CD4-positive, alpha-beta T cell treated with Interleukin-6 at 100 ng/mL for 8 hours (primary cell): ENCODE data around the gene ARFGEF2.
"Not testable (repeated sequence)": the region's sequence is repeated elsewhere in the genome, so short reads cannot be mapped to it uniquely, and the experiment has no call there.

Experiments used
- DNase-seq: peaks from one replicate; pipeline ENCODE4 v3.0.0-alpha.2; 2020; ENCODE audit warnings: mixed read lengths, low spot score

The ARFGEF2 gene

DNA sequence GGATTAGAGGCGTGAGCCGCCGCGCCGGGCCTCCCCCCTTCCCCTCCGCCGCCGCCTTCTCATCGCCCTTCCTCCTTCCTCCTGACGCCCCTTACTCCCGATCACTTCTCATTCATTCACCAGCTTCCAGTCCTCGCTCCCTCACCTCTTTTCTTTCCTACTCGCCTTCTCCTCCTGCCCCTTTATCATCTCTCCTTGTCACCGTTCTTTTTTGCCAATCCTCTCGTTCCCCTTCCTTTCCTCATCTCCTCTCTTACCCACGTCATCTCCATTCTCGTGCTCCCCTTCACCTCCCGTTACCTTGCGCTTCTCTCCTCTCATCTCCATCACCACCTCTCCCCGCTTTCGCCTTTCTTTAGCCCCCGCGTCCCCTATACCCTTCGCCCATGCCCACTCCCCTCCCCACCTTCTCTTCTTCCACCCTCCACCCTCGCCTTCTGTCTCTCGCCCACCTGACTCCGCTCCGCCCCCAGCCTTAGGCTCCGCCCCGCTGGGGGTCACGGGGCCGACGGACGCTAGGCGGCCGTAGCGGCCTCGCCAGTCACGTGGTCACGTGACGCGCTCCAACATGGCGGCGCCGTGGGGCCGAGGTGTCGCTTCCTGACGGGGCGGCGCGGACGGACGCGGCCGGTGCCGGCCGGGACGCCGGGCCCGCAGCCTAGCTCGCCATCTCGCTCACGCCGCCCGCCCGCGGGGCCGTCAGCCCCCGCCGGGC lies at the start of gene ARFGEF2:
ARFGEF2 (plus strand) TSS at position 544 of the 715 bp plus-strand sequence. CDS start 179 bp downstream, outside the sequence.
- DNase-seq = peak; percentile 87

DNA sequence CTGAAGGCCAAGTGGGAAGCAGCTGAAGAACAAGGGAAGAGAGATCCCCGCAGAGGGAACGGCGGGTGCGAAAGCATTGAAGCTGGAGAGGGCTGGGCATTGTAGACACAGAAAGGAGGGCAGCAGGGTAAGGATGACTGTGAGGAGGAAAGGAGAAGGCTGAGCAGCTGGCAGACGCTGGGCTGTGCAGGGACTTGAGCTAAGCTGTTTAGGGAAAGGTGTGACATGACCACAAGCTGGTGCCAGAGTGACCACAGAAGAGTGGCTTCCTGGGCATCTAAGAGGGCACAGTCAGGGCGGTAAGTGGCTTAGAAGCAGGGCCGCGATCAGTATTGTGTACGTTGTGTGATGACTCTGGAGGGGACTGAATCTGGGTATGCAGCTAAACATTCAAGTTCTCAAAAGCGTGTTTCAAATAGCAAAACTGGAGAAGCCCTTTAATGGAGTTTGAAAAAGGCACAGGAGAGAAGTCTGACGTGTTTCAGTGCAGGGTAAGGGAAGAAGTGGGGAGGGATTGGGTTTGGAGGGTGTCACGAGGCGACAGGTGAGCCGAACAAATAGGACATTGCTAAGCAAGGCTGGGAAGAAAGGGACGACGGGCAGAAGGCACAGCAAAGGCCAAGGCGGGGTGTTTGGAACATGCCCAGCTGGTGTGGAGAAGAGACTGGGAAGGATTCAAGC lies 46.1 kb upstream of the ARFGEF2 start:
- DNase-seq = no peak

DNA sequence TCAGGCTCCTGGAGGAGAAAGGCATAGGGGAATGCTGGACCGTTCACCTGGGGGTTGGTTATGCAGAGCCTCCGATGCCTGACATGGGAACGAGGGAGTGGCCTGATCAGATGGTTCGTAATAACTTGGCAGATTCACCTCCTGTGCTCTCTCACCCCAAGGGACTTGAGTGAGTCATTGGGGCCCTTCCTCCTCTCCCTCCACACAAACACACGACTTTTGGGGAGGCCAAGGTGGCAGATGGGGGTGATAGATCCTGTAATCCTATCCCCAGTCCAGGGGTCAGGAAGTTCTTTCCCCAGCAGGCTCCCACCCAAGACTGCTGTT lies 45.6 kb upstream of the ARFGEF2 start:
- DNase-seq = no peak

- DNase-seq = no peak
Observed at GRCh38 chr20:48877304-48877703, 44.2 kb upstream of the ARFGEF2 start.

GRCh38 chr20:48878534-48879248 lies 42.8 kb upstream of the ARFGEF2 start:
- DNase-seq = no peak

- no peak for DNase-seq
Observed at GRCh38 chr20:48879612-48880245, 41.8 kb upstream of the ARFGEF2 start.

DNA sequence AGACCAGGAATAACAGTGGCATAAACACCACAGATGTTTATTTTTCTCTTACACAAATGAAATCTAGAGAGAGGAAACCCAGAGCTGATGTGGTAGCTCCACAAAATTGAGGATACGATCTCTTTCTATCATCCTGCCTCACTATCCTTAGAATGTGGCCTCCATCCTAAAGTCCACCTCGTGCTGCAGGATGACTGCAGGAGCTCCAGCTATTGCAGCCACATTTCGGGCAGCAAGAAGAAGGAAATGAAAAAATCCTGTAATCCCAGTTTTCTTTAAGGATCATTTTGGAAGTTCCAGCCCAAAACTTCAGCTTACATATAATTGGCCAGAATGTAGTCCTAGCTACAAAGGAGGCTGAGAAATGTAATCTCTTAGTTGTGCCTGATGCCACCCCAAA lies 41.2 kb upstream of the ARFGEF2 start:
- no peak for DNase-seq

DNA sequence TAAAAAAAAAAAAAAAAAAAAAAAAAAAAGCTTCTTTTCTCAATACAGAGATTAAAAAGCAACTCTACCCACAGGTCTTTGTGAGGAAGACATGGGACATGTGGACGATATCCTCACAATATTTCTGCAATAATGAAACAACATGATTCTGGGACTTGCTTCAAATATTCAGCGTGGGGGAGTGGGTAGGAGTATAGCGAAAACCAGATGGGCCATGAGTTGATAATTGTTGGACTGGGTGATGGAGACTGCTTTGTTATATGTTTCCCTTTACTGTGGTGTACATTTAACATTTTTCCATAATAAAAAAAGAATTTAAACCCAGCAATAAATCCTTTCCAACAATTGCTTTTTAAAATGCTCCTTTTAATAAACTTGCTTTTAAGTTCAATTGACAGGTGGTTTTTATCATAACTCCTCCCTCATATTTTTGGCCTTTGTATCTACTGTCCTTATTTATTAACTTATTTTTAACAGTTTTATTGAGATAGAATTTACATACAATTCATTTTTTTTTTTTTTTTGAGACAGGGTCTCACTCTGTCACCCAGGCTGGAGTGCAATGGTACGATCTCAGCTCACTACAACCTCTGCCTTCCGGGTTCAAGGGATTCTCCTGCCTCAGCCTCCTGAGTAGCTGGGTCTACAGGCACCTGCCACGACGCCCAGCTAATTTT lies 40.4 kb upstream of the ARFGEF2 start:
- DNase-seq = no peak

DNA sequence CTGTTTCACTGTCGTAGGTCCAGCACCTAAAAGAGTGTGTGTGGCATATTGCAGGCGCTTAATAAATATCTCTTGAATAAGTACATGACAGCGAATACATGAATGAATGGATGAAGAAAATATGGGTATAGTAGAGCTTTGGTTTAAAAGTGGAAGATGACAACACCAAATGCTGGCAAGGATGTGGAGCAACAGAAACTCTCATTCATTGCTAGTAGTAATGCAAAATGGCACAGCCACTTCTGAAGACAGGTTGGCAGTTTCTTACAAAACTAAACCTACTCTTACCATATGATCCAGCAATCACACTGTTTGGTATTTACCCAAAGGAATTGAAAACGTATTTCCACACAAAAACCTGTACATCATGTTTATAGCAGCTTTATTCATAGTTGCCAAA lies 36.3 kb upstream of the ARFGEF2 start:
- DNase-seq = no peak

GRCh38 chr20:48886194-48886593 lies 35.3 kb upstream of the ARFGEF2 start:
- no peak for DNase-seq

- no peak for DNase-seq
Observed at GRCh38 chr20:48886811-48887210, 34.7 kb upstream of the ARFGEF2 start.

DNA sequence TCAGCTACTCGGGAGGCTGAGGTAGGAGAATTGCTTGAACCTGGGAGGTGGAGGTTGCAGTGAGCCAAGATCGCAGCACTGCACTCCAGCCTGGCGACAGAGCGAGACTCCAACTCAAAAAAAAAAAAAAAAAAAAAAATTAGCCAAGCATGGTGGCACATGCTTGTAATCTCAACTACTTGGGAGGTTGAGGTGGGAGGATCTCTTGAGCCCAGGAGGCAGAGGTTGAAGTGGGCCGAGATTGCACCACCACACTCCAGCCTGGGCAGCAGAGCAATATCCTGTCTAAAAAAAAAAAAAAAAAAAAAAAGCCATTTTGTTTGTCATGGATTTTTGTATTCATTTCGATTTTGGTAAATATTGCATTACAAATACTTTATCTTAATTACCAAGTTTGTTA lies 33.0 kb upstream of the ARFGEF2 start:
- DNase-seq = not testable (repeated sequence)

- DNase-seq = no peak
Observed at GRCh38 chr20:48889140-48889790, 32.2 kb upstream of the ARFGEF2 start.

DNA sequence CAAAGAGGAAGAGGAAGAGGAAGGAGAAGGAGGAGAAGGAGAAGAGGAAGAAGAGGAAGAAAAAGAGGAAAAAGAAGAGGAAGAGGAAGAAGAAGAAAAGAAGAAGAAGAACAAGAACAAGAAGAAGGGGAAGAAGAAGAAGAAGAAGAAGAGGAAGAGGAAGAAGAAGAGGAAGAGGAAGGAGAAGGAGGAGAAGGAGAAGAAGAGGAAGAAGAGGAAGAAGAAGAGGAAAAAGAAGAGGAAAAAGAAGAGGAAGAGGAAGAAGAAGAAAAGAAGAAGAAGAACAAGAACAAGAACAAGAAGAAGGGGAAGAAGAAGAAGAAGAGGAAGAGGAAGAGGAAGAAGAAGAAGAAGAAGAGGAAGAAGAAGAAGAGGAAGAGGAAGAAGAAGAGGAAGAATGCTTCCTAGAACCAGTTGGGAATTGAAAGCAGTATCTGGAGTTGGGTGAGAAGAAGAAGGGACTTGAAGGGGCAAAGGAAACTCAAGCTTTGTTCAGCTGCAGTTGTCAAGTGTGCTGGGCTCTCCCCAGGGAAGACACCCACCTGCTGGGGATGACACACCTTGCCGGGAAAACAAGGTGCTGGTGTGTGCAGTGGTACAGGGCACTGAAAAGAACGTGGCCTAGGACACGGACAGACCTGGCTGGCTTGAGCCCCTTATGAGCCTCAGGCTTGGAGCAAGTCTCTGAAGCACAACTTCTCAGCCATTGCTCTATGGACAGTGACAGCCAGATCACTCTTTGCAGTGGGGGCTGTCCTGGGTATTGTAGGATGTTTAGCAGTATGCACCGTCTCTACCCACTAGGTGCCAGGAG lies 30.1 kb upstream of the ARFGEF2 start:
- DNase-seq = no peak

- DNase-seq = no peak
Observed at GRCh38 chr20:48892049-48892470, 29.5 kb upstream of the ARFGEF2 start.

DNA sequence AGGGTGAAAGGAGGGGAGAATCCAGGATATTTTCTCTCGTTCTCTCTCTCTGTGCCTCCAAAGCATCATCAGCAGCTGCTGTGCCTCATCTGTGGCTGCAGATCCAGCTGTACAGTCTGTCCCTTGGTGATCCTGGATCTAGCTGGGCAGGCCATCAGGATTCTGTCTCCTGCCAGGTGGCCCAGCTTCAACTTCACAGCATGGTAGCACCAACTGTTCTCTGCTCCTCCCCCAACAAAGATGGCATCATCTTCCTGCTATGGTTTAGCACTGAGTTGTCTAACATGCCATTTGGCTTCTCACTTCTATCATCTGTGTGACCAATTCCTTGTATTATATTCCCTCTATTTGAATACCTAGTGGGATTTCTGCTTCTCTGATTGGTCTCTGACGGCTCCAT lies 28.6 kb upstream of the ARFGEF2 start:
- no peak for DNase-seq

GRCh38 chr20:48893374-48893773 lies 28.1 kb upstream of the ARFGEF2 start:
- DNase-seq = no peak

DNA sequence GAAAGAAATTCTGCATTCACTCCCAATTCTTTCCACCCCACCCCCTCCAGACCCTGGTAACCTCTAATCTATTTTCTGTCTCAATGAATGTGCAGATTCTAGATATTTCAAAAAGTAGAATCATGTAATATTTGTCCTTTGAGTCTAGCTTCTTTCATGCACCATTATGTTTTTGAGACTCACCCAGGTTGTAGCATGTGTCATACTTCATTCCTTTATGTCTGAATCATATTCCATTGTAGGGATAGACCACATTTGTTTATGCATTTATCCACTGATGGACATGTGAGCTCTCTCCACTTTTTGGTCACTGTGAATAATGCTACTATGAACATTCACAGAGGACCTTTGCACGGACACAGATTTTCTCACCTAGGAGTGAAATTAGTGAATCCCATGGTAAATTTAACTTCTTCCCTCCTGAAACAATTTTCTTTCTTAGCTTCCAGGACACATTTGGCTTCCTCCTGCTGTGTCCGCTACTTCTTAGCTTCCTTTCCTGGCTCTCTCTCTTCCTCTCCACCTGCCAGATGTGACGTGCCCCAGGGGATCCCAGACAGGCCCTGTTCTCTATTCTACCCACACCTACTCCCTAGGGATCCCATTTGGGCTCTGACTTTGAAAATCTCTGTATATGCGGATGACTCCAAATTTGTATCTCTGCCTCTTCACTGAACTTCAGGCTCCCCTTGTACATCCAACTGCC lies 24.1 kb upstream of the ARFGEF2 start:
- DNase-seq = no peak

DNA sequence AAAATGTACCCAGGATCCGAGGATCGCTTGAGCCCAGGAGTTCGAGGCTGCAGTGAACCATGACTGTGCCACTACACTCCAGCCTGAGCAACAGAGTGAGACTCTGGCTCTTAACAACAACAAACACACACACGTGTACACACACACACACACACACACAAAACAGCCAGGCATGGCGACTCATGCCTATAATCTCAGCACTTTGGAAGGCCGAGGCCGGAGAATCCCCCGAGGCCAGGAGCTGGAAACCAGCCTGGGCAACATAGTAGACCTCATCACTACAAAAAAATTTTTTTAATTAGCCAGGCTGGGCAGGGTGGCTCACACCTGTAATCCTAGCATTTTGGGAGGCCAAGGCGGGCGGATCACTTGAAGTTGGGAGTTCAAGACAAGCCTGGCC lies 23.3 kb upstream of the ARFGEF2 start:
- DNase-seq = no peak

DNA sequence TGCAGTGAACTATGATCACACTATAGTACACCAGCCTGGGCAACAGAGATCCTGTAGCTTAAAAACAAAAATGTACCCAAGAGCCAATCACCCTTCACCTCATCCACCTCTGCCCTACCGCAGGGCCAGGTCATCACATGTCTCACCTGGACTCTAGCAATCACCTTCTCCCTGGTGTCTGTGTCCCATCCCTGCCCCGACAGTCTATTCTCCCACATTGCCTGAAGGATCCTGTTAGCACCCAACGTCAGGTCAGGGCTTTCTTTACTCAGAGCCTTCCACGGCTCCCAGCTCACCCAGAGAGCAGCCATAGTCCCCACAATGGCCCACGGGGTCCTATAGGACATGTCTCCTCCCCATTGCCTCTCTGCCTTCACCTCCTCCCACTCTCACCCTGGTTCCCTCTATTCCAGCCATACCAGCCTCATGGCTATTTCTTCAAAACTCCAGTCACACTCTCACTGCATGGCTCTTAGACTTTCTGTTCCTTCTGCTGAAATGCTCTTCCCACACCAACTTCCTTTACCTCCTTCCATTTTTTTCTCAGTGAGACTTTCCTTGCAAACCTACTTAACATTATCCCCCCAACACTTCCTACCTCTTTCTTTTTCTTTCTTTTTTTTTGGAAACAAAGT lies 22.5 kb upstream of the ARFGEF2 start:
- no peak for DNase-seq
